Neural progenitor cell (in vitro differentiated cells): ENCODE data around the gene NELFB. TPM values are rescaled to one million over a fixed set of nuclear protein-coding genes. Genes with fewer than 3 reads are reported as not detected.

Experiments used
- DNase-seq: peaks from one replicate; pipeline ENCODE4 v3.0.0-alpha.2; 2016; ENCODE audit warnings: low spot score
- H2AFZ ChIP-seq: fragments of 200-600 bp; sonication (generic); replicated peaks from 2 replicates; pipeline ENCODE4 v1.6.1; 2016; ENCODE audit warnings: antibody characterized with exemption
- H3F3A ChIP-seq: fragments of 200-600 bp; sonication (generic); 2 replicates; pipeline ENCODE4 v1.6.1; 2016; ENCODE audit warnings: antibody characterized with exemption, low read depth
- H3K27ac ChIP-seq: fragments of 200-600 bp; sonication (generic); 2 replicates; pipeline ENCODE4 v1.5.1; 2016; ENCODE audit warnings: mild to moderate bottlenecking
- H3K27me3 ChIP-seq: fragments of 200-600 bp; sonication (generic); 2 replicates; pipeline ENCODE4 v1.6.1; 2016; ENCODE audit warnings: mild to moderate bottlenecking, moderate library complexity
- H3K36me3 ChIP-seq: fragments of 200-600 bp; sonication (generic); 2 replicates; pipeline ENCODE4 v1.5.1; 2016
- H3K4me1 ChIP-seq: fragments of 200-600 bp; sonication (generic); 2 replicates; pipeline ENCODE4 v1.6.1; 2016; ENCODE audit warnings: mixed run types
- H3K4me2 ChIP-seq: fragments of 200-600 bp; sonication (generic); 2 replicates; pipeline ENCODE4 v1.6.1; 2016
- H3K4me3 ChIP-seq: fragments of 200-600 bp; sonication (generic); 2 replicates; pipeline ENCODE4 v1.5.1; 2016
- H3K79me2 ChIP-seq: fragments of 200-600 bp; sonication (generic); 2 replicates; pipeline ENCODE4 v1.6.1; 2016; ENCODE audit warnings: low read depth
- H3K9ac ChIP-seq: fragments of 200-600 bp; sonication (generic); 2 replicates; pipeline ENCODE4 v1.6.1; 2016
- H3K9me3 ChIP-seq: fragments of 200-600 bp; sonication (generic); 2 replicates; pipeline ENCODE4 v1.5.1; 2016; ENCODE audit warnings: low read depth
- H4K20me1 ChIP-seq: fragments of 200-600 bp; sonication (generic); 2 replicates; pipeline ENCODE4 v1.6.1; 2016; ENCODE audit warnings: low read depth
- H3K27ac Mint-ChIP-seq: 3 replicates; pipeline ENCODE4 v1.8.0; 2021; ENCODE audit warnings: mixed read lengths
- H3K27me3 Mint-ChIP-seq: 2 replicates; pipeline ENCODE4 v1.8.0; 2022; ENCODE audit warnings: low read depth, mild to moderate bottlenecking, inconsistent platforms, moderate library complexity, mixed read lengths; ENCODE audit not compliant: insufficient read depth
- H3K36me3 Mint-ChIP-seq: 3 replicates; pipeline ENCODE4 v1.8.0; 2021; ENCODE audit warnings: mixed read lengths
- H3K4me1 Mint-ChIP-seq: 3 replicates; pipeline ENCODE4 v1.8.0; 2021; ENCODE audit warnings: mixed read lengths
- H3K4me3 Mint-ChIP-seq: 3 replicates; pipeline ENCODE4 v1.8.0; 2021; ENCODE audit warnings: mild to moderate bottlenecking, moderate library complexity, mixed read lengths
- H3K9me3 Mint-ChIP-seq: 3 replicates; pipeline ENCODE4 v1.8.0; 2020; ENCODE audit warnings: mixed read lengths
- CTCF ChIP-seq: fragments of 200-600 bp; sonication (generic); IDR thresholded peaks from 2 replicates; pipeline ENCODE4 v1.5.1; 2017; ENCODE audit warnings: antibody characterized with exemption, mild to moderate bottlenecking
- EZH2 ChIP-seq: fragments of 200-600 bp; sonication (generic); IDR thresholded peaks from 2 replicates; pipeline ENCODE4 v1.6.1; 2017; ENCODE audit warnings: antibody characterized with exemption, mild to moderate bottlenecking, moderate library complexity
- EZH2phosphoT487 ChIP-seq: fragments of 200-600 bp; sonication (generic); IDR thresholded peaks from 2 replicates; pipeline ENCODE4 v1.6.1; 2017; ENCODE audit warnings: antibody characterized with exemption
- total RNA-seq: library from RNA; depleted of rRNA; stranded (reverse); fragments of >200 nt; gene quantifications from 2 replicates; pipeline ENCODE4 v1.2.3, GENCODE V29; 2015; ENCODE audit warnings: low replicate concordance

The NELFB gene
- total RNA-seq, 1 donor from 2014 or later: 35.2 TPM

DNA sequence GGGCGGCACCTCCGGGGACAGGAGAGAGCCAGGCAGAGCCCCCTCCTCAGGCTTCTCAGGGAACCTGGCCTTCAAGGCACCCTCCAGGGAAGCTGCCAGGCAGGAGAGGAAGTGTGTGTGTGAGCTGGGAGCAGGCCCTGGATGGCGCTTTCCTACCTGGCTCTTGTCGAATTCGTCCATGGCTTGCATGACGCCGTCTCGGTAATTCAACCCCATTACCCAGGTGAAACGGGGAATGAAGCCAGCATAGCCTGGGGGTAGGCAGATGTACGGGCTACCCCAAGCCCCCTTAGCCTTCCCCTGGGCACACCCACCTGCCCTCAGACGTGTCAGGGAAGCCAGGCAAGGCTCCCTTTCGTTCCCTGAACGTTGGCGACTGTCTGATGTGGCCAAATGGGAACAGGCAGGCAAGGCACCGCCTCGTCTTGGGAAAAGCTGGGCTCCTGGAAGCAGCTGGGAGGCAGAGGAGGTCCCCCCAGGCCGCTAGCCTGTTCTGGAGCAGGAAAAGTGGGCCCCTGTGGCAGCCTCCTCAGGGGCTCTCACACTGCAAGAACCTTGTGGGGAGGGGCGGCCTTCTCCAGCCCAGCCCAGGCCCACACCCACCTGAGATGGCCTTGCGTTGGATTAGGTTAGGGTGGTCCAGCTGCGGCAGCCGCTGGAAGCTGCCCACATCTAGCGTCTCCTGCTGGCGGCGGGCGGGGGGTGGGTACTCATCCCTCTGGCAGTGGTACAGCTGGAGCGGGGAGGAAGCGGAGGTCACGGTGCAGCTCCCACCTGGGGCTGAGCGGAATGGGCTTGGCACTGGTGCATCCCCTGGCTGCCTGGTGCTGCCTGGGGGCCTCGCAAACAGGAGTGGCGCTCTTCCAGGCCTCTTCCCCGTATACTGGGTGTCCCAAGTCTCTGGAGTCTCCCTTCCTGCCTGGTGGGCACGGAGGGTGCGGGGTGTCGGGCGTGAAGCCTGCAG is 10.4 kb upstream of the NELFB start:
- no peak overlapping the region for H3K27ac ChIP-seq
- H3K27me3 ChIP-seq: no peaks in the 10 kb centered on the region
- no peak overlapping the region for H2AFZ ChIP-seq
- peaks cover 24% of the 10 kb centered on the region for H3K79me2 ChIP-seq
- no peak overlapping the region for H3K9ac ChIP-seq
- H3K4me1 Mint-ChIP-seq: peaks cover 37% of the 10 kb centered on the region
- H3F3A ChIP-seq: peaks cover 41% of the 10 kb centered on the region
- H3K9me3 Mint-ChIP-seq: no peaks in the 10 kb centered on the region
- H3K4me1 ChIP-seq: peaks cover 7% of the 10 kb centered on the region
- TF ChIP-seq CTCF (peak; percentile 6), EZH2phosphoT487 (no peak), EZH2 (no peak)
- DNase-seq: peak; percentile 31
- H4K20me1 ChIP-seq: peaks cover 31% of the 10 kb centered on the region
- H3K4me3 ChIP-seq: no peak overlapping the region
- H3K27me3 Mint-ChIP-seq: no peaks in the 10 kb centered on the region
- H3K4me3 Mint-ChIP-seq: peak overlapping the region; percentile 38
- H3K36me3 Mint-ChIP-seq: peaks cover 14% of the 10 kb centered on the region
- no peak overlapping the region for H3K4me2 ChIP-seq
- H3K9me3 ChIP-seq: no peaks in the 10 kb centered on the region
- no peaks in the 10 kb centered on the region for H3K36me3 ChIP-seq
- H3K27ac Mint-ChIP-seq: no peak overlapping the region

DNA sequence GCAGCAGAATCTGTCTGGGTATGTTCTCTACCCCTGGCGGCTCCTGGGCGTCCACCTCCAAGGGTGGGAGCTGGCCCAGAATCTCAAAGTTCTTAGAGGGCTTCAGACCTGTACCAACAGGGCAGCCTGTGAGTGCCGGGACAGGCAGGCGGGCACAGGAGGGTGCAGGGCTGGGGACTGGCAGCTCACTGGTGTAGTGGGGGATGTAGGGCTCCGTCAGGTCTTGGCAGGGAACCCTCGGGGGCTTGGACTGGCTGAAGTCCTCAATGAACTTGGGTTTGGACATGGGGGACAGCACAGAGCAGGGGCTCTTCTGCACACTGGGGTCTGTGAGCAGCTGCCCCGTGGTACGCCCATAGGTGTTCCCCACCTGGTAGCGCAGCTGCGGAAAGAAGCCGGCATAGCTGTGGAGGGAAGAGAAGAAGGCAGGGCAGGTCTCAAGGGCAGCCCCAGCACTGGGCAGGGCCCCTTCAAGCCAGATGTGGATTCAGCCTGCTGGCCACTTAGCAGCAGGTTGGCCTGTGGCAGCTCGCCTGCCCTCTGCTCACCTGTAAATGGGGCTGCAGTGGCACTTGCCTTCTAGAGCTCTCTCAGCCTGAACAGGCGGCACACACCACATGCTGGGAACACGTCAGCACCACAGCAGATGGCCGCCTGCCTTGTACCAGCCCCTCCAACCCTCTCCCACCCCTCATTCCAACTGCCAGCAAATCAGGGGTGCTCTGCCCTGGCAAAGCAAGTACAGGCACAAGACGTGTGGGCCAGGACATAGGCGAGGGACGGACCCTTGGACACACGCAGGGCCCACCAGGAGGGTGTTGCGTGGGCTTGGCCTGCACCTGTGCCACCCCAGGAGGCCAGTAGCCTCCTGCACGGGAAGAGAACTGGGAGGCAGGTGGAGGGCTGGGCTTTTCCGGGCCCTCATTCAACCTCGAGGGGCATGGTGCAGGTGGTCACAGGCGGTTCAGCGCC is 9.4 kb upstream of the NELFB start:
- H3K27ac Mint-ChIP-seq: no peak overlapping the region

More for the DNA sequence above, 9.4 kb upstream of the NELFB start:
- no peak overlapping the region for H3K9ac ChIP-seq
- no peaks in the 10 kb centered on the region for H3K9me3 Mint-ChIP-seq
- H3K4me1 ChIP-seq: peaks cover 7% of the 10 kb centered on the region
- no peak overlapping the region for H3K4me3 ChIP-seq
- no peaks in the 10 kb centered on the region for H3K36me3 ChIP-seq
- DNase-seq: no peak
- H4K20me1 ChIP-seq: peaks cover 31% of the 10 kb centered on the region
- no peak overlapping the region for H3K27ac ChIP-seq
- H3K4me1 Mint-ChIP-seq: peaks cover 40% of the 10 kb centered on the region
- TF ChIP-seq EZH2phosphoT487 (no peak), EZH2 (no peak), CTCF (no peak)
- H3K4me2 ChIP-seq: no peak overlapping the region
- no peaks in the 10 kb centered on the region for H3K9me3 ChIP-seq
- H3K27me3 ChIP-seq: no peaks in the 10 kb centered on the region
- H3K4me3 Mint-ChIP-seq: no peak overlapping the region
- H3K36me3 Mint-ChIP-seq: peaks cover 14% of the 10 kb centered on the region
- H3F3A ChIP-seq: peaks cover 33% of the 10 kb centered on the region
- peaks cover 21% of the 10 kb centered on the region for H3K79me2 ChIP-seq
- H3K27me3 Mint-ChIP-seq: no peaks in the 10 kb centered on the region
- no peak overlapping the region for H2AFZ ChIP-seq
